Karpas-422 (cell line): ENCODE data around the gene TMEM176B. TPM values are rescaled to one million over a fixed set of nuclear protein-coding genes. Genes with fewer than 3 reads are reported as not detected.

Source experiments
- DNase-seq: peaks from one replicate; pipeline ENCODE4 v3.0.0-alpha.2; 2015
- H2AFZ ChIP-seq: fragments of 200-600 bp; sonication (generic); 2 replicates; pipeline ENCODE4 v1.6.1; 2014; ENCODE audit warnings: antibody characterized with exemption, low read length, mixed read lengths
- H3K27ac ChIP-seq: fragments of 200-600 bp; sonication (generic); 2 replicates; pipeline ENCODE4 v1.5.1; 2014; ENCODE audit warnings: mild to moderate bottlenecking, low read length, moderate library complexity
- H3K27me3 ChIP-seq: fragments of 200-600 bp; sonication (generic); 2 replicates; pipeline ENCODE4 v1.6.1; 2014; ENCODE audit warnings: low read length, mixed read lengths
- H3K36me3 ChIP-seq: fragments of 200-600 bp; sonication (generic); 2 replicates; pipeline ENCODE4 v1.6.1; 2014; ENCODE audit warnings: low read length, mixed read lengths; ENCODE audit not compliant: insufficient read depth
- H3K4me1 ChIP-seq: fragments of 200-600 bp; sonication (generic); 2 replicates; pipeline ENCODE4 v1.6.1; 2014; ENCODE audit warnings: mild to moderate bottlenecking, low read length, mixed read lengths
- H3K4me2 ChIP-seq: fragments of 200-600 bp; sonication (generic); 2 replicates; pipeline ENCODE4 v1.6.1; 2014; ENCODE audit warnings: low read length, low read depth, mild to moderate bottlenecking; ENCODE audit not compliant: poor library complexity, severe bottlenecking
- H3K4me3 ChIP-seq: fragments of 200-600 bp; sonication (generic); 2 replicates; pipeline ENCODE4 v1.5.1; 2014; ENCODE audit warnings: mild to moderate bottlenecking, antibody characterized with exemption, low read length, mixed read lengths
- H3K79me2 ChIP-seq: fragments of 200-600 bp; sonication (generic); 2 replicates; pipeline ENCODE4 v1.6.1; 2014; ENCODE audit warnings: mild to moderate bottlenecking, low read length, mixed read lengths
- H3K9ac ChIP-seq: fragments of 200-600 bp; sonication (generic); 2 replicates; pipeline ENCODE4 v1.6.0; 2014; ENCODE audit warnings: low read length
- H3K9me2 ChIP-seq: fragments of 200-600 bp; sonication (generic), shearing (Covaris generic); replicated peaks from 2 replicates; pipeline ENCODE4 v1.6.0; 2014; ENCODE audit warnings: mild to moderate bottlenecking, low read length, moderate library complexity; ENCODE audit not compliant: insufficient read depth
- H3K9me3 ChIP-seq: fragments of 300-700, 200-600 bp; sonication (generic); 2 replicates; pipeline ENCODE4 v1.6.1; 2014; ENCODE audit warnings: low read length, mixed read lengths
- H4K20me1 ChIP-seq: fragments of 200-600 bp; sonication (generic); 2 replicates; pipeline ENCODE4 v1.6.1; 2014; ENCODE audit warnings: mild to moderate bottlenecking, antibody characterized with exemption, low read length, low read depth; ENCODE audit not compliant: insufficient read depth
- total RNA-seq: library from RNA; depleted of rRNA; stranded (reverse); fragments of >200 nt; shearing (Covaris generic); gene quantifications from 2 replicates; pipeline ENCODE4 v1.2.3, GENCODE V29; 2014; ENCODE audit warnings: low replicate concordance

TMEM176B gene
- total RNA-seq, 1 experiment from 2014 or later = not detected

- Histone ChIP-seq H3K36me3 (no peaks in the 10 kb centered on the region), H3K9ac (no peak overlapping the region), H3K4me1 (no peaks in the 10 kb centered on the region), H3K4me3 (no peak overlapping the region), H3K9me3 (no peaks in the 10 kb centered on the region), H2AFZ (no peak overlapping the region), H3K27me3 (no peaks in the 10 kb centered on the region), H3K79me2 (no peaks in the 10 kb centered on the region), H4K20me1 (no peaks in the 10 kb centered on the region), H3K27ac (no peak overlapping the region), H3K4me2 (no peak overlapping the region), H3K9me2 (no peaks in the 10 kb centered on the region)
- no peak for DNase-seq
These were observed 42.6 kb upstream of the TMEM176B start for GRCh38 chr7:150842716-150843115.

- no peaks in the 10 kb centered on the region for H3K4me1 ChIP-seq
- no peak overlapping the region for H3K4me2 ChIP-seq
- no peaks in the 10 kb centered on the region for H4K20me1 ChIP-seq
- H3K9ac ChIP-seq = no peak overlapping the region
- H3K9me2 ChIP-seq = no peaks in the 10 kb centered on the region
- no peaks in the 10 kb centered on the region for H3K36me3 ChIP-seq
- H3K9me3 ChIP-seq = no peaks in the 10 kb centered on the region
- no peak for DNase-seq
- H3K27me3 ChIP-seq = no peaks in the 10 kb centered on the region
- H3K4me3 ChIP-seq = no peak overlapping the region
- H3K79me2 ChIP-seq = no peaks in the 10 kb centered on the region
- no peak overlapping the region for H3K27ac ChIP-seq
- no peak overlapping the region for H2AFZ ChIP-seq
These were observed 41.9 kb upstream of the TMEM176B start for GRCh38 chr7:150842018-150842417.

- H3K9me3 ChIP-seq = no peaks in the 10 kb centered on the region
- no peaks in the 10 kb centered on the region for H4K20me1 ChIP-seq
- H3K27me3 ChIP-seq = no peaks in the 10 kb centered on the region
- no peak overlapping the region for H3K4me2 ChIP-seq
- H3K4me3 ChIP-seq = no peak overlapping the region
- H2AFZ ChIP-seq = no peak overlapping the region
- no peaks in the 10 kb centered on the region for H3K36me3 ChIP-seq
- no peak overlapping the region for H3K9ac ChIP-seq
- no peak overlapping the region for H3K27ac ChIP-seq
- H3K79me2 ChIP-seq = no peaks in the 10 kb centered on the region
- no peaks in the 10 kb centered on the region for H3K9me2 ChIP-seq
- no peaks in the 10 kb centered on the region for H3K4me1 ChIP-seq
- DNase-seq = no peak
These were observed 38.9 kb upstream of the TMEM176B start for GRCh38 chr7:150838965-150839650.

- Histone ChIP-seq H2AFZ (no peak overlapping the region), H3K4me1 (no peaks in the 10 kb centered on the region), H3K9me2 (no peaks in the 10 kb centered on the region), H3K9ac (no peak overlapping the region), H4K20me1 (no peaks in the 10 kb centered on the region), H3K36me3 (no peaks in the 10 kb centered on the region), H3K79me2 (no peaks in the 10 kb centered on the region), H3K4me2 (no peak overlapping the region), H3K27me3 (no peaks in the 10 kb centered on the region), H3K4me3 (no peak overlapping the region), H3K9me3 (no peaks in the 10 kb centered on the region), H3K27ac (no peak overlapping the region)
- DNase-seq = no peak
These were observed 35.6 kb upstream of the TMEM176B start for GRCh38 chr7:150835702-150836280.

GRCh38 chr7:150835019-150835418 lies 34.9 kb upstream of the TMEM176B start:
- Histone ChIP-seq H3K4me1 (no peaks in the 10 kb centered on the region), H3K27ac (no peak overlapping the region), H3K36me3 (no peaks in the 10 kb centered on the region), H3K9ac (no peak overlapping the region), H3K79me2 (no peaks in the 10 kb centered on the region), H4K20me1 (no peaks in the 10 kb centered on the region), H3K27me3 (no peaks in the 10 kb centered on the region), H3K9me2 (no peaks in the 10 kb centered on the region), H3K4me2 (no peak overlapping the region), H3K4me3 (no peak overlapping the region), H3K9me3 (no peaks in the 10 kb centered on the region), H2AFZ (no peak overlapping the region)
- DNase-seq = no peak

GRCh38 chr7:150831851-150832250 lies 31.7 kb upstream of the TMEM176B start:
- no peaks in the 10 kb centered on the region for H3K79me2 ChIP-seq
- no peak overlapping the region for H3K4me3 ChIP-seq
- H3K27me3 ChIP-seq = no peaks in the 10 kb centered on the region
- DNase-seq = no peak
- no peaks in the 10 kb centered on the region for H3K9me2 ChIP-seq
- H3K36me3 ChIP-seq = no peaks in the 10 kb centered on the region
- H2AFZ ChIP-seq = no peak overlapping the region
- no peak overlapping the region for H3K4me2 ChIP-seq
- H4K20me1 ChIP-seq = no peaks in the 10 kb centered on the region
- H3K9me3 ChIP-seq = no peaks in the 10 kb centered on the region
- H3K4me1 ChIP-seq = no peaks in the 10 kb centered on the region
- H3K27ac ChIP-seq = no peak overlapping the region
- no peak overlapping the region for H3K9ac ChIP-seq

GRCh38 chr7:150830937-150831336 lies 30.8 kb upstream of the TMEM176B start:
- Histone ChIP-seq H3K79me2 (no peaks in the 10 kb centered on the region), H3K9me3 (no peaks in the 10 kb centered on the region), H3K27ac (no peak overlapping the region), H3K9me2 (no peaks in the 10 kb centered on the region), H3K36me3 (no peaks in the 10 kb centered on the region), H3K27me3 (no peaks in the 10 kb centered on the region), H3K4me2 (no peak overlapping the region), H4K20me1 (no peaks in the 10 kb centered on the region), H2AFZ (no peak overlapping the region), H3K4me3 (no peak overlapping the region), H3K4me1 (no peaks in the 10 kb centered on the region), H3K9ac (no peak overlapping the region)
- no peak for DNase-seq

GRCh38 chr7:150829426-150829825 lies 29.3 kb upstream of the TMEM176B start:
- H3K36me3 ChIP-seq = no peaks in the 10 kb centered on the region
- no peaks in the 10 kb centered on the region for H3K27me3 ChIP-seq
- no peak overlapping the region for H3K9ac ChIP-seq
- H3K79me2 ChIP-seq = no peaks in the 10 kb centered on the region
- no peak overlapping the region for H2AFZ ChIP-seq
- no peak overlapping the region for H3K4me3 ChIP-seq
- H3K27ac ChIP-seq = no peak overlapping the region
- DNase-seq = no peak
- H3K4me1 ChIP-seq = no peaks in the 10 kb centered on the region
- H3K9me3 ChIP-seq = no peaks in the 10 kb centered on the region
- H3K9me2 ChIP-seq = no peaks in the 10 kb centered on the region
- no peaks in the 10 kb centered on the region for H4K20me1 ChIP-seq
- H3K4me2 ChIP-seq = no peak overlapping the region
